ENCODE data around the gene STMP1.

DNA sequence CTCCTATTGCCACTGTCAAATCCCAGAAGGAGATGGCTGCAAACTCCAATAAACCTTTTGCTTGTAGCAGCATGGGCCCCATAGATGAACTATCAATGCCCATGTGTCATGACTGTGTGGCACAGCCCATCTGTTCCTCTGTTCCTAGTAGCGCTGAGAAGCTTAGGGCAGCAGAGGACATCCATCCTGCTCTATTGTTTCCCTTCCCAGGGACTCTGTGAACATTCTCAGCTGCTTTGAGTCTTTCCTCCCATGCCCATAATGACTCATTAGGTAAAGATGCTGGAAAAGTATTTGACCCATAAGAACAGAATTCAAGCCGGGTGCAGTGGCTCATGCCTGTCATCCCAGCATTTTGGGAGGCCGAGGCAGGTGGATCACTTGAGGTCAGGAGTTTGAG lies 28.3 kb downstream of the STMP1 start:
- no peak for TF ChIP-seq POLR2A (IDR thresholded peaks at IDR 0.05)
- TF ChIP-seq, protein P1, sequence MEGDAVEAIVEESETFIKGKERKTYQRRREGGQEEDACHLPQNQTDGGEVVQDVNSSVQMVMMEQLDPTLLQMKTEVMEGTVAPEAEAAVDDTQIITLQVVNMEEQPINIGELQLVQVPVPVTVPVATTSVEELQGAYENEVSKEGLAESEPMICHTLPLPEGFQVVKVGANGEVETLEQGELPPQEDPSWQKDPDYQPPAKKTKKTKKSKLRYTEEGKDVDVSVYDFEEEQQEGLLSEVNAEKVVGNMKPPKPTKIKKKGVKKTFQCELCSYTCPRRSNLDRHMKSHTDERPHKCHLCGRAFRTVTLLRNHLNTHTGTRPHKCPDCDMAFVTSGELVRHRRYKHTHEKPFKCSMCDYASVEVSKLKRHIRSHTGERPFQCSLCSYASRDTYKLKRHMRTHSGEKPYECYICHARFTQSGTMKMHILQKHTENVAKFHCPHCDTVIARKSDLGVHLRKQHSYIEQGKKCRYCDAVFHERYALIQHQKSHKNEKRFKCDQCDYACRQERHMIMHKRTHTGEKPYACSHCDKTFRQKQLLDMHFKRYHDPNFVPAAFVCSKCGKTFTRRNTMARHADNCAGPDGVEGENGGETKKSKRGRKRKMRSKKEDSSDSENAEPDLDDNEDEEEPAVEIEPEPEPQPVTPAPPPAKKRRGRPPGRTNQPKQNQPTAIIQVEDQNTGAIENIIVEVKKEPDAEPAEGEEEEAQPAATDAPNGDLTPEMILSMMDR (IDR thresholded peaks at IDR 0.05): no peak

Data from lower leg skin (tissue), 3 donors.